Right lobe of liver (tissue), 4 donors: Measurements from ENCODE around the gene CFAP20DC.

Experiments used
- CTCF ChIP-seq, 4 donors: fragments of 200-600 bp in 3 of 4; fragments of 450-650 bp in 1 of 4; IDR thresholded peaks; one replicate each; pipeline versions ENCODE4 v1.5.1 to v1.8.0; 2016 to 2022; ENCODE audit warnings: antibody characterized with exemption in 4 of 4, mild to moderate bottlenecking in 2 of 4
- POLR2A ChIP-seq: fragments of 450-650 bp; IDR thresholded peaks from one replicate; pipeline ENCODE4 v1.6.1; 2017; ENCODE audit warnings: antibody characterized with exemption, mild to moderate bottlenecking
- donor health status: DM: no; HTN: no; CAD: no.
- donor health status: DM: no; HTN: no; CAD: no.
- donor health status: DM: no; HTN: yes; CAD: no.

GRCh38 chr3:58743296-58743695, 306.5 kb downstream of the CFAP20DC start:
- no peak for TF ChIP-seq CTCF (IDR thresholded peaks at IDR 0.05)
- no peak for TF ChIP-seq POLR2A
